Naive B cell (primary cell): ENCODE measurements around the gene GSTK1. TPM values are rescaled to one million over a fixed set of nuclear protein-coding genes. Genes with fewer than 3 reads are reported as not detected.
A peak's percentile ranks its signal among the peaks of the same experiment; 100 is the strongest.
"Not testable (repeated sequence)": the region's sequence is repeated elsewhere in the genome, so short reads cannot be mapped to it uniquely, and the experiment has no call there.

Experiments used
- ATAC-seq, 2 donors: fragments of 150-1000 bp; cut with Tn5 transposase; 2 replicates each; pipeline ENCODE4 v1.10.0; 2021; ENCODE audit warnings: low read depth in 2 of 2, mild to moderate bottlenecking in 2 of 2, moderate library complexity in 2 of 2
- DNase-seq: peaks from one replicate; pipeline ENCODE4 v3.0.0; 2022
- H3K27ac Mint-ChIP-seq, 6 donors: one replicate each; pipeline ENCODE4 v1.8.0; 2020 to 2022; ENCODE audit warnings: mild to moderate bottlenecking in 6 of 6, mixed read lengths in 6 of 6, moderate library complexity in 5 of 6, inconsistent platforms in 2 of 6
- H3K27me3 Mint-ChIP-seq, 3 donors: one replicate each; pipeline ENCODE4 v1.8.0; 2021 to 2022; ENCODE audit warnings: mixed read lengths in 3 of 3, mild to moderate bottlenecking in 1 of 3
- H3K36me3 Mint-ChIP-seq, 2 donors: one replicate each; pipeline ENCODE4 v1.8.0; 2020 to 2022; ENCODE audit warnings: mixed read lengths in 2 of 2, inconsistent platforms in 1 of 2, mild to moderate bottlenecking in 1 of 2
- H3K4me1 Mint-ChIP-seq, 3 donors: one replicate each; pipeline ENCODE4 v1.8.0; 2020 to 2022; ENCODE audit warnings: mixed read lengths in 3 of 3, inconsistent platforms in 1 of 3, mild to moderate bottlenecking in 1 of 3, moderate library complexity in 1 of 3
- H3K4me3 Mint-ChIP-seq, 8 donors: one replicate each; pipeline ENCODE4 v1.8.0; 2020 to 2022; ENCODE audit warnings: mild to moderate bottlenecking in 8 of 8, mixed read lengths in 8 of 8, moderate library complexity in 8 of 8, inconsistent platforms in 2 of 8
- H3K9me3 Mint-ChIP-seq, 7 donors: one replicate each; pipeline ENCODE4 v1.8.0; 2020 to 2022; ENCODE audit warnings: mixed read lengths in 7 of 7, mild to moderate bottlenecking in 5 of 7, inconsistent platforms in 2 of 7, moderate library complexity in 1 of 7
- polyA plus RNA-seq, 6 donors: library from polyadenylated mRNA; unstranded; fragments of 300-500 nt; fragmentation: Illumina TruSeq; gene quantifications; one replicate each; pipeline ENCODE4 v1.2.3, GENCODE V29; 2021; ENCODE audit warnings: low read depth in 6 of 6

GSTK1 gene
- polyA plus RNA-seq, result 100 to 1,000 TPM; 180 to 225 (median 204) TPM

DNA sequence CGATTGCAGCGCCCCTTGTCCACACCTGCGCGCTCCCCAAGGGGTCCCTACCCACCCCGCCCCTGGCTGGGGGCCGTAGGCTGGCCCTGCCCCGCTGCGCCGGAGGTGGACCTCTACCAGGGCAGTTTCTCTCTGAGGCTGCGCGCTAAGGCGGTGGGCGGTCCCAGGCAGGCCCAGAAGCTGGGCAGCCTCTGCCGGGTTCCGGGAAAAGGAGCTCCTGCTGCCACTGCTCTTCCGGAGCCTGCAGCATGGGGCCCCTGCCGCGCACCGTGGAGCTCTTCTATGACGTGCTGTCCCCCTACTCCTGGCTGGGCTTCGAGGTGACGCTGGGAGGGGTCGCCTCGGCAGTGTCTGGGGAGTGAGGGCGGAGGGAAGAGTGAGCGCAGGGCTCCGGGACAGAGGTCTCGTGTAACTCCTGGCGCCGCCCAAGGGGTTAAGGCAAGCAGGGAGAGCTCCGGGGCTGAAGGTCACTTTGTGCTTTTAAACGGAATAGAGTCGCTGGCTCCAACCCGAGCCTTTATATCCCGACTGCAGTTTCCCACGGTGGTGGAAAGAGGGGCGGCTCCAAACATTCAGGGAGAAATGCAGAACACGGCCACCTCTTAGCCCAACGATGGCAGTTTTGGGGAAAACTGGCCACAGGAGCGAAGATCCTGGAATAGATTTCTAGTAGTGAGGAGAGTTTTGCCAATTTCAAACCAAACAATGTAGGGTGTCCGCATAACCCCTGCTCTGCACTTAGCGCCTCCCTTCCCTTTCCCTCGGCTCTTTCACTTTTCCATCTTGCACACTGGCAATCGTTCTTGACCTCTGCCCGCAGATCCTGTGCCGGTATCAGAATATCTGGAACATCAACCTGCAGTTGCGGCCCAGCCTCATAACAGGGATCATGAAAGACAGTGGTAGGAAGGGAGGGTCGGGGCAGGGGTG, at the start of gene GSTK1:
GSTK1 (plus strand) TSS at position 176 of the 930 bp plus-strand sequence; CDS start at position 249, 73 bp downstream.
- ATAC-seq (peak; percentile 88 to 92), DNase-seq (peak; percentile 67)
- Mint-ChIP-seq H3K4me1 (peaks cover 34 to 53% (median 37%) of the 10 kb centered on the region in 3 donors), H3K27me3 (no peaks in the 10 kb centered on the region), H3K36me3 (no peaks in the 10 kb centered on the region), H3K4me3 (peak within 1 kb of the TSS; percentile 94 to 98 (median 96)), H3K27ac (peak within 1 kb of the TSS; percentile 91 to 98 (median 92)), H3K9me3 (no peaks in the 10 kb centered on the region)

DNA sequence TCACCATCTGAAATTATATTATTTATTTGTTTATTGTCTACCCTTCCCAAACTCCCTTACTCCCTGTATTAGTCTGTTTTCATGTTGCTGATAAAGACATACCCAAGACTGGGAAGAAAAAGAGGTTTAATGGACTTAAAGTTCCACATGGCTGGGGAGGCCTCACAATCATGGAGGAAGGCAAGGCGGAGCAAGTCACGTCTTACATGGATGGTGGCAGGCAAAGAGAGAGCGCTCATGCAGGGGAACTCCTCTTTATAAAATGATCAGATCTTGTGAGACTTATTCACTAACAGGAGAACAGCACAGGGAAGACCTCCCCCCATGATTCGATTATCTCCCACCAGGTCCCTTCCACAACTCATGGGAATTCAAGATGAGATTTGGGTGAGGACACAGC, 49.8 kb upstream of the GSTK1 start:
- H3K36me3 Mint-ChIP-seq, result peaks cover 8 to 17% of the 10 kb centered on the region in 2 donors
- peaks cover 6 to 34% (median 24%) of the 10 kb centered on the region in 7 donors for H3K9me3 Mint-ChIP-seq
- H3K27ac Mint-ChIP-seq, result peak overlapping the region in 1 of 6 donors; percentile 37
- not testable (repeated sequence) for ATAC-seq, DNase-seq, H3K27me3 Mint-ChIP-seq
- H3K4me1 Mint-ChIP-seq, result peaks cover 10 to 37% (median 30%) of the 10 kb centered on the region in 3 donors
- H3K4me3 Mint-ChIP-seq, result peak overlapping the region in 1 of 8 donors; percentile 54

DNA sequence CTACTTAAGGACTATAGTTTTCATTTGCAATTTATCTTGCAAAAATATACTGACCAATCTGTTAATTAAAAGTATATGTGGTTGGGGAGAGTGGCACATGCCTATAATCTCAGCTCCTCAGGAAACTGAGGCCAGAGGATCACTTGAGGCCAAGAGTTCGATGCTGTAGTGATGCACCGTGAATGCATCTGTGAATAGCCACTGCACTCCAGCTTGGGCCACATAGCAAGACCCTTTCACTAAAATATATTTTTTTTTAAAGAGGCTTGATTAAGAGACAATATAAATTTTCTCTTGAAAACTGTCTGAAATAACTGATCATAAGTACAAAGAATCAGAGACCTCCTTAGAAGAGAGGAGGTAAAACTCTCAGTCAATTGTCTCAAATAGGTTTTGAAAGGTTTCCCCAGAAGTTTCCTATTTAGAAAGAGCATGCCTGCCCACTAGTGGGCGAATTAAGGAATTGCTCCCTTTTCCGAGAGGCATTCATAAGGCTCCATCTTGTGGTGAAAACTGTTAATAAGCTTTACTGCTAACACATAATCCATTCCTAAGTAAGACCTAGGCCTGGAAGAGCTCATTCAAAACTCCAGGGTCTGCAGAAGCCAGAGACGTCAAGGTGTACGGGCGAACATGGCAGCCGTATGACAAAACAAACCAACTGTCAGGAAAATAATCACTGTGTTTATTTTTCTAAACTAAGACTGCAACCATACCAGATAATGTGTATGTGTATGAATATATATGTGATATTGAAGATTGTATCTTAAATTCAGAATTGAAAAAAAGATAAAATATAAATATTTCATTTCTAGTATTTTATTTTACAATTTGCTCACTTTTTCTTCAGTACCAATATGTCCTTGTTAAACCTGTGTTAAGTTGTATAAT, 48.2 kb upstream of the GSTK1 start:
- Mint-ChIP-seq H3K27me3 (peaks cover 0 to 5% (median 3%) of the 10 kb centered on the region in 3 donors), H3K4me3 (peak overlapping the region in 1 of 8 donors; percentile 15), H3K9me3 (peaks cover 6 to 34% (median 24%) of the 10 kb centered on the region in 7 donors), H3K36me3 (peaks cover 8 to 17% of the 10 kb centered on the region in 2 donors), H3K4me1 (peaks cover 7 to 27% (median 15%) of the 10 kb centered on the region in 3 donors), H3K27ac (peak overlapping the region in 1 of 6 donors; percentile 38)
- DNase-seq (peak; percentile 78), ATAC-seq (peak; percentile 74 to 79)

DNA sequence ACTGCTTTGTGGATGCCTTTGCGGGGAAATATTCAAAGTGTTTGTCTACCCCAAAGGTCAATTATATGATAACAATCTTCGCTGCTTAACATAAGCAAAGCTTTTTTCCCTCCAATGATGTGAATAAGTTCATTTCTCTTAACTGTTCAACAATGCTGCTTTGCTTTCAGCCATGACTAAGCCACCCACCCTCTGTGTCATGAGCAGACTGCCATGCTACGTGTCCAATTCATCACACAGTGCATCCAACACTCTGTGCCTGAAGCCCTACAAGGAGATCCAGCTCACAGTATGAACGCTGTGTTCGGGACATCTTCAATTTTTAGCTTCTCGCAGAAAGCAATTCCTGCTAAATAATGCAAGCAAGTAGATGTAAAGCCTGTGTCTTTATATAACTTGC, 47.1 kb upstream of the GSTK1 start:
- Mint-ChIP-seq H3K27ac (no peak overlapping the region), H3K9me3 (peaks cover 6 to 29% (median 21%) of the 10 kb centered on the region in 7 donors), H3K27me3 (peaks cover under 1 to 6% (median 3%) of the 10 kb centered on the region in 3 donors), H3K4me3 (no peak overlapping the region), H3K36me3 (peaks cover 8 to 17% of the 10 kb centered on the region in 2 donors), H3K4me1 (peaks cover 7 to 27% (median 15%) of the 10 kb centered on the region in 3 donors)
- no peak for DNase-seq
- no peak for ATAC-seq

DNA sequence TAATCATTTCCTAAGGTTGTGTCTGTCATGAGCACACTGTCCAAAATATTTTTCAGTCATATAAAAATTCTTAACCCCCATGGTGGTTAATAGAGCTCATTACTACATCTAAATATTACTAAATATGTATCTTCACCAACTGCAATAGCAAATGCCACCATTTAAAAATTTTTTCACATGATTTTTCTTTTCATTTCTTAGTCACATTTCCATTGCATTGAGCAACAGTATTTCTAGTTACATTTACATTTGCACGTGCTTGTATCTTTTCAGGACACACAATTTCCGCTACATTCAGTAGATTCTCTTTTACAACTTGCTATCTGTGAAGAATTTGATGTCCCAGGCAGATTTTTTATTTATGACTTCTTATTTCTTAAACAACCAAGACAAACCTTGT, 46.6 kb upstream of the GSTK1 start:
- DNase-seq (no peak), ATAC-seq (no peak)
- no peak overlapping the region for H3K4me3 Mint-ChIP-seq
- H3K36me3 Mint-ChIP-seq, result peaks cover 8 to 14% of the 10 kb centered on the region in 2 donors
- peaks cover 3 to 11% (median 6%) of the 10 kb centered on the region in 3 donors for H3K27me3 Mint-ChIP-seq
- peaks cover 7 to 25% (median 15%) of the 10 kb centered on the region in 3 donors for H3K4me1 Mint-ChIP-seq
- H3K27ac Mint-ChIP-seq, result no peak overlapping the region
- peaks cover 4 to 23% (median 18%) of the 10 kb centered on the region in 7 donors for H3K9me3 Mint-ChIP-seq

DNA sequence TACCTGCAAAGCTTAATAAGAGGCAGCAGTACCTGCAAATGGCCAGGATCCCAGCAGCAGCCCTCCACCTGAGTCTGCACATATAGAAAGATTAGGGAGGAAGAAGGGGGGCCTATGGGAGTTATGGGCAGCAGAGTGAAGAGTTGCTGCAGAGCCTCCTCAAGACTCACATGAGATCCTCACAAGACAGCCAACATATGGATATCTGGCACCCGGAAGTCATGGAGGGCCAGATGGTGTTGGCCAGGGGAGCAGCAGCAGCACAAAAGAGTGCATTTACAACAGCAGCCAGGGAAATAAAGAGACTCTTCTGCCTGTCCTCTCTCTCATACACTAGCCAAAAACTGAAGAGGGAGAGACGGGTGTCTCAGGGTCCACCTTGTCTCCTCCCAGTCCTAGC, 45.4 kb upstream of the GSTK1 start:
- Mint-ChIP-seq H3K9me3 (peaks cover 0 to 12% (median 8%) of the 10 kb centered on the region in 7 donors), H3K4me1 (peaks cover 9 to 19% (median 15%) of the 10 kb centered on the region in 3 donors), H3K36me3 (peaks cover 8% of the 10 kb centered on the region in 2 donors), H3K27me3 (peaks cover 9 to 22% (median 15%) of the 10 kb centered on the region in 3 donors), H3K4me3 (no peak overlapping the region), H3K27ac (peak overlapping the region in 1 of 6 donors; percentile 21)
- ATAC-seq (no peak), DNase-seq (no peak)

DNA sequence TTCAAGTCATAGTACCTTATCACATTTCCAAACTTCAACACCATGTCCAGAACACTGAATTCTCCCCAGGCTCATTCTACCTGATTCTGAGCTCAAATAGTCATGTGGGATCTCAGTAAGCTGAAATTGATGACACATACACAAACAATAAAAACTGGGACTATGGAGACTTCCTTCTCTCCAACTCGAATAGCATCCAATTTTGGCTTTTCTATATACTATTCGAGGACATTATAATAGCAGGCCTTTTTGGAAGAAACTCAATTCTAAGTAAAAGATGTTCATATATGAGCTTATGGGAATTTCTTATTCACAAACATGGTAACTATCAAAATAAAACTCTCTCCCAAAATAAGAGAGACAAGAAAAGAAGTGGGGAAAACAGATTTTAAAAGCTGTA, 42.0 kb upstream of the GSTK1 start:
- DNase-seq (no peak), ATAC-seq (no peak)
- Mint-ChIP-seq H3K27me3 (peaks cover 15 to 33% (median 27%) of the 10 kb centered on the region in 3 donors), H3K36me3 (no peaks in the 10 kb centered on the region), H3K27ac (no peak overlapping the region), H3K9me3 (no peaks in the 10 kb centered on the region), H3K4me3 (no peak overlapping the region), H3K4me1 (peaks cover 0 to 4% (median 0%) of the 10 kb centered on the region in 3 donors)

DNA sequence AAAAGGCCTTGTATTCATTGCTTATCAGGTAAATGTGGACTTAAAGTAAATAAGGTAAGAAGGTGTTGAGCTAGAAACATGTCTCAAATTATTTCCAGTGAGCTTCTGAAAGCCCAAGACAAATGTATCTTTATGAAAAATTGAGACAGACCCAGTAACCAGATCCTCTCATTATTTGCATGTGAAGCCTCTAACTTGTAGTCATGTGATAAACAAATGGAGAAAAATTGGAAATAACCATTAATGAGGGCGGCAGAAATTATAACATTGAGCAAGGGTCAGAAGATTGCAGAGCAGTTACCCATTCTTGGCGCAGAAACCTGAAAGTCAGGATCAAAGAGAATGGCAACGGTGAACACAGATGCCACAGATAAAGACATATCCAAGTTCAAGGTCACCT, 41.5 kb upstream of the GSTK1 start, which contains the start of gene TAS2R40:
TAS2R40 (plus strand) TSS at position 301 of the 400 bp plus-strand sequence; CDS start at position 343, 42 bp downstream.
- H3K27me3 Mint-ChIP-seq, result peaks cover 15 to 33% (median 27%) of the 10 kb centered on the region in 3 donors
- no peak for DNase-seq

DNA sequence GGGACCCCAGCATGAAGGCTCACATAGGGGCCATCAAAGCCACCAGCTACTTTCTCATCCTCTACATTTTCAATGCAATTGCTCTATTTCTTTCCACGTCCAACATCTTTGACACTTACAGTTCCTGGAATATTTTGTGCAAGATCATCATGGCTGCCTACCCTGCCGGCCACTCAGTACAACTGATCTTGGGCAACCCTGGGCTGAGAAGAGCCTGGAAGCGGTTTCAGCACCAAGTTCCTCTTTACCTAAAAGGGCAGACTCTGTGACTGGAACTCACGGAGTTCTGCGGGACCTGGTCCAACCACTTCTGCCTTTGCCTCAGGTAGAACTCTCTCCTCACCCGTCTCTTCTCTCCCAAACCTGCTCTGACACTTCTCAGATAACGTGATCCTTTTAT, 40.5 kb upstream of the GSTK1 start:
- ATAC-seq (peak in 1 of 2 donors; percentile 43), DNase-seq (no peak)
- Mint-ChIP-seq H3K27me3 (peaks cover 15 to 31% (median 27%) of the 10 kb centered on the region in 3 donors), H3K27ac (no peak overlapping the region), H3K4me3 (no peak overlapping the region), H3K36me3 (no peaks in the 10 kb centered on the region), H3K4me1 (peaks cover 0 to 4% (median 0%) of the 10 kb centered on the region in 3 donors), H3K9me3 (no peaks in the 10 kb centered on the region)

More for the DNA sequence above, 41.5 kb upstream of the GSTK1 start, which contains the start of gene TAS2R40:
- Mint-ChIP-seq H3K36me3 (no peaks in the 10 kb centered on the region), H3K4me3 (no peak within 1 kb of the TSS), H3K4me1 (peaks cover 0 to 4% (median 0%) of the 10 kb centered on the region in 3 donors), H3K9me3 (no peaks in the 10 kb centered on the region), H3K27ac (no peak within 1 kb of the TSS)
- no peak for ATAC-seq

DNA sequence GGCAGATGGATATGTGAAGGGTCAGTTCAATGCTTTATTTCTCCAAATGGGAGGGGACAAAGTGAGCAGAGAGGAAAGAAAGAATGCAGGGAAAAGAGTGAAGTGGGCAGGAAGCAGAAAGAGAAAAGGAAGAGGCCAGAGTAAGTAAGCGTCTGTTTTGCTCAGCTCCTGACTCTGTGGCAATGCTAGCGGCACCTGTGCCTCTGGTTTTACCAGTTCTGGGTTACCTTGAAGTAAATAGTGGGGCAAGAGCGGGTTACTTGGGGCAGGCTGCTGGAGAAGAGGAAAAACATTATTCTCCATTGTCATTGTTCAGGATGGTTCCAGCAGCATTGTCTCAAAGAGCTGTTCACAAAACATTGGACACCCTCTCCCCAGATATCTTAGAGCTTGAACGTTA, 39.5 kb upstream of the GSTK1 start:
- Mint-ChIP-seq H3K27ac (no peak overlapping the region), H3K36me3 (no peaks in the 10 kb centered on the region), H3K9me3 (no peaks in the 10 kb centered on the region), H3K27me3 (peaks cover 15 to 28% (median 27%) of the 10 kb centered on the region in 3 donors), H3K4me1 (peaks cover 0 to 4% (median 0%) of the 10 kb centered on the region in 3 donors), H3K4me3 (no peak overlapping the region)
- DNase-seq (no peak), ATAC-seq (no peak)

DNA sequence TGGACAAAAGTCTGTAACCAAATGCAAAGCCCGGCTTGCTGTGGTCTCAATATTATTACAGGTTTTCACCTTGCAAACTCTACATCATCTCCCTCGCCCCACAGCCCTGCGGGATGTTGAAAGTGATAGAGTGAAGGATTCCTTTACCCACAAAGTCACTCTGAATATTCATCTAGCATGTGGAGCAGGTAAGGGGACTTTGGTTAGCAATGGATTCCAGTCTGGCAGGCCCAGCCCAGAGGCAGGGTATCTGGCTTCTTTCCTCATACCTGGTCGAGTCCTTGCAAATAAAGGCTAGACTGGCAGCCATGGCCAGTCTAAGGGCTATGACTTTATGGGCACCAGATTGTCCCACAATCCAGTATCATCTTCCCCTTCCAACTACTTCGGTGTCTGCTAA, 38.2 kb upstream of the GSTK1 start:
- ATAC-seq (no peak), DNase-seq (no peak)
- Mint-ChIP-seq H3K9me3 (no peaks in the 10 kb centered on the region), H3K4me1 (peaks cover 0 to 4% (median 0%) of the 10 kb centered on the region in 3 donors), H3K27me3 (peaks cover 12 to 28% (median 27%) of the 10 kb centered on the region in 3 donors), H3K27ac (no peak overlapping the region), H3K4me3 (no peak overlapping the region), H3K36me3 (no peaks in the 10 kb centered on the region)

DNA sequence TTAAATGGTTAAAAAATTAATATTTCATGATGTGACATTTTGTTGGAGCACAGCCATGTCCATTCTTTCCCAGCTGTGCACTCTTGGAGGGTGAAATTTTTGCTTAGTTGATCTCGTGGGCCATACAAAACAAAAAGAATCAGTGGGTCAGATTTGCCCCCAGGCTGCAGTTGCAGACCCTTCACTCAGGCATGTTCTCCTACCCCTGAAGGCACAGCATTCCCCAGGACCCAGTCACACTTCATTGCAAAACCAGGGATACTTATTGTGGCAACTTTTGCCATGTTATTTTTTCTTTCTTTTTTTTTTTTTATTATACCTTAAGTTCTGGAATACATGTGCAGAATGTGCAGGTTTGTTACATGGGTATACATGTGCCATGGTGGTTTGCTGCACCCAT, 35.4 kb upstream of the GSTK1 start:
- no peaks in the 10 kb centered on the region for H3K9me3 Mint-ChIP-seq
- no peak for ATAC-seq

More for the DNA sequence above, 35.4 kb upstream of the GSTK1 start:
- DNase-seq, result no peak
- Mint-ChIP-seq H3K27me3 (peaks cover 6 to 12% (median 11%) of the 10 kb centered on the region in 3 donors), H3K4me1 (peaks cover 0 to under 1% (median 0%) of the 10 kb centered on the region in 3 donors), H3K27ac (no peak overlapping the region), H3K36me3 (no peaks in the 10 kb centered on the region), H3K4me3 (no peak overlapping the region)
